HPDE6-E6E7 (cell line): ENCODE data around the gene GRM1.

Experiments
- DNase-seq: peaks from one replicate; pipeline ENCODE4 v3.0.0; 2011; ENCODE audit warnings: missing footprints; ENCODE audit errors: extremely low spot score

GRM1 gene

DNA sequence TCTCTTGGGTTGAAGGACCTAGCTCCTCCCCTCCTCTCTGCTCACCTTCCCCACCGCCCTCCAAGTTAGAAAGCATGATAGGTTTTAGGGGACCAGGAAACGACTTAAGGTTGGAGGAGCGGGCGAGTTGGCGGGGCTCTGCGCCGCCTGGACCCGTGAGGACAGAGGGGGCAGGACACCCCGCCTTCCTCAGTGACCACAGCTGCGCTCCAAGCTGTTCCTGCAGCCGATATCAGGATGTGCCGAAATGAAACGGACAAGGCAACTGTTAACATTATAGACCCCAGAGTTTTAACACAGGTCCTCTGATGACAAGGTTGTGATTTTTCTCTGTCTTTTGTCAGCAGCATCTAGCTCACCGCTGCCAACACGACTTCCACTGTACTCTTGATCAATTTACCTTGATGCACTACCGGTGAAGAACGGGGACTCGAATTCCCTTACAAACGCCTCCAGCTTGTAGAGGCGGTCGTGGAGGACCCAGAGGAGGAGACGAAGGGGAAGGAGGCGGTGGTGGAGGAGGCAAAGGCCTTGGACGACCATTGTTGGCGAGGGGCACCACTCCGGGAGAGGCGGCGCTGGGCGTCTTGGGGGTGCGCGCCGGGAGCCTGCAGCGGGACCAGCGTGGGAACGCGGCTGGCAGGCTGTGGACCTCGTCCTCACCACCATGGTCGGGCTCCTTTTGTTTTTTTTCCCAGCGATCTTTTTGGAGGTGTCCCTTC is at the start of gene GRM1:
Gene GRM1 (plus strand): TSS at position 212 of the 722 bp plus-strand sequence. CDS start 456 bp downstream, at position 668.
- DNase-seq = no peak

DNA sequence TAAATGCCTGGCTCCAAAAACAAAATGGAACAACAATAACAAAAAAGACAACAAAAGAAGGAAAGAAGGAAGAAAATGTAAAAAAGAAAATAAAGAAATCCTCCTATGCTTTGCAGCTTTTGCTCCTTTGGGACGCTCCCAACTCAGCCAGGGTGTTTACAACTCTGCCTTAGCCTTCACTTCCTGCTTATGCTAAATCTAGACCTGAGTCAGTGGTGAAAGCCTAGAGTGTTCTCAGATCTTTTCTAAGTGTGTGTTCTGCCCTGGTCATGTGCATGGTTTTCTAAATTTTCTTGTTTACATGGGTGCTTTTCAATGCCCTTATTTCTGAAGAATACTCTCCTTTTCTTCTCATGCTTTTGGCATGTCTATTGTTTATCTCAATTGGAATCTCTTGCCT is 19.5 kb upstream of the GRM1 start:
- no peak for DNase-seq

DNA sequence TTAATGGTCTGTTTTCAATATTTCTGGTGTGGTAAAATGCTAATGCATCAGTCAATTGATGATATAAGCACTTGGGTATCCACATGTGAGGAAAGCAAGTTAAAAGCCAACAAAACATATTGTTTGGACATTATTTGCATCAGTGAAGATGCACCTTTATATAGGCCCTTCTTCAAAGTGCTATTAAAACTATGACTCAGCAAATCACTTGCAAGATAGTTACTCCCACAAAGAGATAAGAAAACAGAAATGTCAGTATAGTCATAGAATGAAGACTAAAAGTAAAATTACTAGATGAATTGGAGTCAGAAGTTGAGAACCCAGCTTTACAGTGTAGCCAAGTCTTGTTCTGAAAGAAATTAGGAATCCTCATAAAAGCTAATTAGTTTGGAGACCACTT is 14.6 kb upstream of the GRM1 start:
- DNase-seq = no peak

DNA sequence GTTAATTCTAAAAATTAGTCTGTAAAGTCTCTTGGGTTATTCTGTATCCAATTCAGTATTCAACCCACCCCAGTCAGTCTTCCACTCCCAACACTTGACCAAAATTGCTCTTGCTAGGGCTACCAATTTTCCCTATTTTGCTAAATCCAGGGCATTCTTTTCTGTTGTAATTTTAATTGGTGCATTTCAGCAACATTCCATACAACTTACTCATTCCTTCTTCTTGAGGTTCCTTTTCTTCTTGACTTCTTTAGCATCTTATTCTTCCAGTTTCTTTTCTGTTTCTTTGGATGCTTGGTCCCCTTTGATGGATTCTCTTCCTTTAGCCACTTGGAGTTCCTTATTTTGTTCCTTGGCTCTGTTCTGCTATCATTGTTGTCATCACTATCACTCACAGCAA is 11.2 kb upstream of the GRM1 start:
- no peak for DNase-seq

DNA sequence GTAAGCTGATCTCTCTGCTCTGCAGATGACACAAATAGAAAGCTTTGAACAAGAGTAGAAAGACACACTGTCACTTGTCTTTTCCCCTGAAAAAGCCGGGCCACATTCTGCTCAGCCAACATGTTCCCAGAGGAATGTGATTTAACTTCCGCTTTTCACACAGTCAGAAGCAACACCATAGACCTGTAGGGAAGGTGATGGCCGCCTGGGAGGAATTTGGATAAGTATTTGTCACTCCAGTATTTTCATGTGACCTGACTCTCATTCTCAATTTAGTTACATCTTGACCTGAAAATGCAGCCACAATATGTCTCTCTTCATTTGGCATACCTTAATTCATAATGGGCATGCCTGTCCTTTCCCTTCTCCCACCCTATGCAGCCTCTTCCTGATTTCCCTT is 2.0 kb upstream of the GRM1 start:
- DNase-seq = no peak

DNA sequence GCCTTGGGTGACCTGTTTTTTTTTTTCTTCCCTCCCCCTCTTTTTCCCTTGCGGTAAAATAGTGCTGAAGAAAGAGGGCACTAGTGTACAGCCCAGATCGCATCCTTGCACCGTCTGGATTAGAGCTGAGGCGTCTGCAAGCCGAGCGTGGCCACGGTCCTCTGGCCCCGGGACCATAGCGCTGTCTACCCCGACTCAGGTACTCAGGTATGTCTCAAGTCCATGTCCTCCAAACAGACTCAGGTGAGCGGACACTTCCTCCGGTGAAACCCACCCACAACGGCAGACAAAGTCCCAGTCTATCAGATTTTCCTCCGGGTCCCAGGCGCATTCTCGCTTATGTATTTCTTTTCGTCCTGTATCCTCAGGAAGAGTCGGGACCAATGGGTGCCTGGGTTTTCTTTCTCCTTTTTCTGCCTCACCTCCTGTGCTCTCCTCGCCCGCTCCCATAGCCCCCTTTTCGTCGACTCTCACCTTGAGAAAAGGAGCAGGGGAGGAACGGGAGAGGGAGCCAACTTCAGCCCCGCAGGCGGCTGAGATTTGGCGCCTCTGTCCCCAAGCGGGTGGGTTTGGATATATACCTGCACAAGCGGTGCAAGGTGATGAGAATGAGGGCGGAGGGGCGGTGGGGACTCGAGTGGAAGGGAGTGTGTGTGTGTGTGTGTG is 1.1 kb upstream of the GRM1 start:
- DNase-seq = no peak

DNA sequence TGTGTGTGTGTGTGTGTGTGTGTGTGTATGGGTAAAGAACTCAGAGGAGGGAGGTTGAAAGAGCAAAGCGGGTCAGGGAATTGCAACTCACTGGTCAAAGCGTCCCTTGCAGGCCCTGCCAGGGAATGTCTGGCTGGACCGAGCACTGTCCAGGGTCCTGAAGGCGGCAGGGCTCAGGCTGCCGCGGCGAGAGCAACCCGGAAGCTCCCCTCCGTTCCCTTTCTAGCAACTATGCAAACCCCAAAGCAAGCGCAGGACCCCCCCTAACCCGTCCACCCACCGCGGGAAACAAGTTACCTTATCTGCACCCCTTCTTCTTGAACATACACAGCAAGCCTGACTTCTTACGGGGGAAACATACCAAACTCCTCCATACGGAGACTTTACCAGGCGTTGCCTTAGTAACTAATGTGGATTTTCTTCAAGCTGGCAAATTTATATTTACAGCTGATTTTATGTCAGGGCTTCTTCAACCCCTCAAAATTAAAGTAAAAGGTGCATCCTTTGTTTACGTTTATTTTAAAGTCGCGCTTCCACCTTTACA is 538 bp upstream of the GRM1 start:
- peak; percentile 54 for DNase-seq

DNA sequence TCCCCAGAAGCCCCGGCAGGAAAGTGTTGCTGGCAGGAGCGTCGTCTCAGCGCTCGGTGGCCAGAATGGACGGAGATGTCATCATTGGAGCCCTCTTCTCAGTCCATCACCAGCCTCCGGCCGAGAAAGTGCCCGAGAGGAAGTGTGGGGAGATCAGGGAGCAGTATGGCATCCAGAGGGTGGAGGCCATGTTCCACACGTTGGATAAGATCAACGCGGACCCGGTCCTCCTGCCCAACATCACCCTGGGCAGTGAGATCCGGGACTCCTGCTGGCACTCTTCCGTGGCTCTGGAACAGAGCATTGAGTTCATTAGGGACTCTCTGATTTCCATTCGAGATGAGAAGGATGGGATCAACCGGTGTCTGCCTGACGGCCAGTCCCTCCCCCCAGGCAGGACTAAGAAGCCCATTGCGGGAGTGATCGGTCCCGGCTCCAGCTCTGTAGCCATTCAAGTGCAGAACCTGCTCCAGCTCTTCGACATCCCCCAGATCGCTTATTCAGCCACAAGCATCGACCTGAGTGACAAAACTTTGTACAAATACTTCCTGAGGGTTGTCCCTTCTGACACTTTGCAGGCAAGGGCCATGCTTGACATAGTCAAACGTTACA is 817 bp downstream of the GRM1 start:
- DNase-seq = no peak

DNA sequence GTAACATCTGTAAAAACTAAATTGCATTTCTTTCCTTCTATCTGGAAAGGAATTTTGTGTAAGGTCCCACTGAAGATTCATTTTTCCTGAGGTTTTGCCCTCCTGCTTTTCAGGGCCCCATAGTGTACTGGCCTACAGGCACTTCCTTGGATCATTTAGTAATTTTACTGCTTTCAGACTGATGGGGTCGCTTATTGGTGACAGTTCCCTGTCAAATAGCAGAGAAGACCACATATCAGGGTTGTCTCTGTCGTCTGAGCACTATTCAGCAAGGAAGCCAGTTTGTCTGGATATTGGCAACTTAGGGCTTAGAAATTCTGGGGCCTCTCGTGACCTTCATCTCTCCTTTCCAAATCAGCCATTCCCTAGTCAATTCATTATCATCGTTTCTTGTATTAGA is 3.5 kb downstream of the GRM1 start:
- no peak for DNase-seq

DNA sequence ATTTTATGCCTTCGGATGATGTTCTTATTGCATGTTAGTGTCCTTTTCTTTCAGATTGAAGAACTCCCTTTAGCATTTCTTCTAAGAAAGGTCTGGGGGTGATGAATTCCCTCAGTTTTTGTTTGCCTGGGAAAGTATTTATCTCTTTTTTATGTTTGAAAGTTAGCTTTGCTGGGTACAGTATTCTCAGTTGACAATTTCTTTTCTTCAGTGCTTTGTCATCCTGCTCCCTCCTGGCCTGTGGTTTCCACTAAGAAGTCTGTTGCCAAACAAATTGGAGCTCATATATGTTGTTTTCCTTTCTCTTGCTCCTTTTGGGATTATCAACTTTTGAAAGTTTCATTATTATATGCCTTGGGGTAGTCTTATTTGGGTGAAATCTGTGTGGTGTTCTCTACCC is 11.5 kb downstream of the GRM1 start:
- no peak for DNase-seq

DNA sequence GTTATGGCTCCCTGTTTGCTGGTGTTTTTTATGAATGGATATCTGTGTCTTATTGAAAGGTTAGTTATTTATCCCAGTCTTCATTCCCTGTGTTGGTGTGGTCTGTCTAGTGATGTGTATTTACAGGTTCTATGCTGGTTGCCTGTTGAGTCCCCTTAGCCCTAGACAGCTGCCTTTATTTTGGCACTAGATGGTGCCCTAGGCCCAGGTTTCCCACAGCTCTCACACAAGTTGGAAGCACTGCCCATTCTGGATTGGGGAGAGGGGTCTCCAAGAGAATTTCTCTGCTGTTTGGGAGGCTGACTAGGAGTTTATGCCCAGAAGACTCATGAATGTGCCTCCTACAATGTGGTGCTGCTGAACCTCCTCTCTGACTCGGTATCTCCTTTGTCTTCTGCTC is 12.4 kb downstream of the GRM1 start:
- DNase-seq = no peak

DNA sequence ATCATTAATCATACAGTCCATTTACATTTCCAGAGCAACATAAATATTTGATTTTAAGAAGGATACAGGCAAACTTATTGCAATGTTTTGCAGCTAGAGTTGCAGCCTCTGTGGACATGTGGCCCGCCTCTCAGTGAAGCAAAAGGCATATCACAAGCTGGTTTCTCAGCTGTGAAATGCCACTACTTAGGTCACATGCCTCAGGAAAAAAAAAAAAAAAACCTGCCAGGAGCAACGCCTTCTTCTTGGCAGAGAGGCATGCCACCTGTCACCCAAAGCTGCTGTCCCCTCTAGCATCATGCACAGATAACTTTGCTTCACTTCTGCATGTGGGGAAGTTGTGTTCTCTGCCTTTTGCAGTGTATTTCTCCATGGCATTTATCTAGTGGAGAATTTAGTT is 18.5 kb downstream of the GRM1 start:
- no peak for DNase-seq

DNA sequence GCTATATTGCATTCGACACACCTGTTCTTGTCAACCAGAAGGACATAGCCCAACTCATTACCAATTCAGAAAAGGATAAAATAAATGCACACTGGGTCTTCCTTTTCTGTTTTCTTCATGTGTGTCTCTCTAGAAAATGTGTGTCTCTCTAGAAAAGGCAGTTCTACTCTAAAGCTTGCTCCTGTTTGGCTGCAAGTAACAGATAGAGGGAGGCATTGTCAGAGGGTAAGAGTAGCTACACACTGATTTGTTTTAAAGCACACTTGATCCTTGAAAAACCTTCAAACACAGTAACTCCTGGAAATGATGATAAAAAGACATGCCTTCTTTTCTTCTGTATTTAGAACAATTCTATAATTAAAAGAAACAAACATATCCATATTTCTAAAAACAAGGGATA is 21.3 kb downstream of the GRM1 start:
- no peak for DNase-seq

DNA sequence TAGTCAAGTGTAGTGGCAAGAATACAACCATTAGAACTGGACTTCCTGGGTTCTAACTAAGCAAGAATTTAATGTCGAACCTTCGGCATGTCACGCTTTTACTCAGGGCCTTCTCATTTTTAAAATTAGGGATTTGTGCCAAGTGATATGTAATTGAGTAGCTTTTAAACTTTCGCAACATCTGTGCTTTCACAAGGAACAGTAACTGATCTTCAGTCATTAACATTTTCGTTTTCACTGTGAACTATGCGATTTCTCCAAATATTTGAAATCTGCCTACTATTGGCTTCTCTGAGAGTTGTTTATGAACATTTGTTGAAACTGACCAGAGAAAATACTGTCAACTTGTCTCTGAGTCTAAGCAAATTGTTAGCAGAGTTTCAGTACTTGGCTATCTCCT is 27.6 kb downstream of the GRM1 start:
- DNase-seq = no peak

DNA sequence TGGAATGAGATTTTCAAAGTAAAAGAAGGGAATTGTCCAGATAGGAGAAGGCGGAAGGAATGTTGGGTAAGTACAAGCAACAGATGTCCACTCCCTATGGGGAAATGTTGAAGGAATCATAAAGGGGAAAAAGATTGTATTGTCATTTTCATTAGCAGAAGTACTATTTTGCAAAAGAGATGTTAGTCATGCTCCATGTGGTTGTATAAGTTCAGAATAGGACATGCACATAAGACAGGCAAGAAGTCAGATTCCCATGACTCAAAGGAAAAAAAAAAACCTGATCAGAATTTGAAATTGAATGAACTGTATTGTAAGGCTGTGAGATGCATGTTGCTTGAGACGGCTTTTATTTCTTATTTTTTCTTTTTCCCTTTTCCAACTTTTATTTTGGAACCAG is 36.8 kb downstream of the GRM1 start:
- DNase-seq = no peak

DNA sequence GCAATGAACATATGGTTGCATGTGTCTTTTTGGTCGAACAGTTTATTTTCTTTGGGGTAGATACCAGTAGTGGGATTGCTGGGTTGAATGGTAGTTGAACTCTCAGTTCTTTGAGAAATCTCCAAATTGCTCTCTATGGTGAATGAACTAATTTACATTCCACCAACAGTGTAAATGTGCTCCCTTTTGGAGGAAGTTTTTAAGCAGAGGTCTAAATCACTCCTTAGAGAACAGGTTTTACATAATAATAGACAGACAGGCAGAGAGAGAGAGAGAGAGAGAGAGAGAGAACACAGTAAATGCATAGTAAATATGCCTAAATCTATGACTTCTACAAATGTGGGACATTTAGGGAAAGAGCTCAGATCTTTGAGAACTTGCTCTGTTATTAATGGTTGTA is 37.6 kb downstream of the GRM1 start:
- no peak for DNase-seq

DNA sequence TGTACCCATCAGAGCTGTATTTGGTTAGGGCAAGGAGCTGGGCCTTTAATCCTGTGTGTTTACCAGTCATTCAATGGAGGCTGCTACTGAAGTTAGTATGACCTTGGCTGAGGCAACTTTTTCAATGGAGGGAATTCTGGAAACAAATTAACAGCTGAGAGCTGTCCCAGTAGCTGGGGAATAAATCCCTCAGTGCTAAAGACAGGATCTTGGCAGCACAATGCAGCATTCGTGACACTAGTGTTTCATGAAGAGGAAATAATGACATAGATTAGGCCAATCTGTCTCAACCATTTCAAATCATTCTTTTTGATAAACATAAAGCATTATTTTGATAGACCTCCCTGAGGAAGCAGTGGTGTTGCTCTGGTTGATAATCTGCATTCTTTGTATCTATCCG is 42.9 kb downstream of the GRM1 start:
- no peak for DNase-seq

DNA sequence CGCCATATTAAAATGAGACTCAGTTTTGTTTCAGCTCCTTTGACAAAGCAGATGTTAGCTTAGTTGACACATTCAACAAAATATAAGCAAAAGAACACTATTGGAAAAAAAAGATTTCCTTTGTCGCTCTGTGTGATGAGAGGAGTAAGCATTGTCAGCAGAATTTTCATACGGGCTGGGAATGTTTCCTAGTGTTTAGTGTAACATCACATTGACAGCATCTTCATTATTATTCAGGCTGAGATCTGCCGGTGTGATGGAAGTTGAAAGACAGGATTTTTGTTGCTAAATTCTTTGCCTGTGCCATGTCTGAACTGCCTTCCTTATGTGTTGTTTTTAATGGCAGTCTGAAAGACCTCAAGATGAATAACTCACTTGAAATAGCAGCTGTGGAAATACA is 49.1 kb downstream of the GRM1 start:
- DNase-seq = no peak

DNA sequence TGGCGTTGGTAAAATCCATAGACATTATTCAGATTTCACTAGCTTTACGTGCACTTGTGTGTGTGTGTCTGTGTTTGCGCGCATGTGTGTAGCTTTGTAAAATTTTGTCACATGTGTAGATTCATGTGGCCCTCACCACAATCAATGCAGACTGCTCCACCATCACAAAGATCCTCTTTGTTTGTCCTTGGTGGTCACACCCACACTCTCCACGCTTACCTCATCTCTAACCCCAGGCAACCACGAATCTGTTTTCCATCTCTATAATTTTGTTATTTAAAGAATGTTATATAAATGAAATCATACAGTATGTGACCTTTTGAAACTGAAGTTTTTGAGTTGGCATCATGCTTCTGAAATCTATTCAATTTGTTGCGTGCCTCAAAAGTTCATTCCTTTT is 58.5 kb downstream of the GRM1 start:
- no peak for DNase-seq

DNA sequence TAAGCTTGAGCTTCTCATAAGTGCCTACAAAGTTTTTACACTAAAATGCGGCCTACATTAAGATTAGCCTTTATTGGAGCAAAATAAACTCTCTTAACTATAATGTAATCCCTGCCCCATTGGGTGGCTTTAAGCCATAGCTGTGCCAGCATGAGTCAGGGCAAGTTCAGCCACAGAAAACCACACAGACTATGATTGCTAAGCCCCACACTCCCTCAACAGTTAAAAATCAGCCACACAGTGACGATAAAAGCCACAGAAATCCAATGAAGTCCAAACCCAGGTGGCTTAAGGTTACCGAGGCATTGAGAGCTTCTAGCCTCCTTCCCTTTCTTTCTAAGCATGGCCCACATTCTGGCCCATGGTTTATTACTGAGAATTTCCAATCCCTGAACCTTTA is 61.6 kb downstream of the GRM1 start:
- no peak for DNase-seq

DNA sequence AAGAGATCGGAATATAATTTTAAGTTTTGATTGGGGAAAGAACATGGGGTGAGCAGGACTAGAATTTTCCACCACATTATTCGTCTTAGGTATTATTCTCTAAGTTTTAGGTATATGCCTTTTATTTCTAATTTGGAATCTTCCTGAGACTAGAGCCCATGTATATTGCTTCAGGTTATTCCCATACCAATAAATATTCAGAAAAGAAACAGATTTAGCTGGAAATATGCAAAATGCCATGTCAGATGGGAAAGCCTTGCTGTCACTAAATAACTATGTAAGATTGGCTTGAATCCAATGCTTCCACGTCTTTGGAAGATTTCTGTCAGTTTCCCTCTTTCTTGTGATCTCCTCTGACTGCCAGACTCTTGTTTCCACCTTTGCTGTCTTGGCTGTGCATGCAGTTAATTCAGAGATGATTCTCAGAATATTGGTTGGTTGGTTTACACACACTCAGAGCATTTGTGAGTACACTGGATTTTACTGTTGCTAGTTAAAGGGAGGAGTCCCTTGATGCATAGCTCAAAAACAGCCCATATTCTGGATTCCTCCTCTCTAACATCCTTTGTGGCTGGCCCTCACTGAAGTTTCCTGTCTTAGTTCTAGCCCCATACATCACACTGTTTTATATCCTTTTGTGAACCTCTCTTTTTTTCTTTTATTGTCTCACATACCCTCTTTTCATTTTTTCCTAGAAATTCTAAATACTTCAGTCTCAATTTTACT is 64.3 kb downstream of the GRM1 start:
- no peak for DNase-seq

DNA sequence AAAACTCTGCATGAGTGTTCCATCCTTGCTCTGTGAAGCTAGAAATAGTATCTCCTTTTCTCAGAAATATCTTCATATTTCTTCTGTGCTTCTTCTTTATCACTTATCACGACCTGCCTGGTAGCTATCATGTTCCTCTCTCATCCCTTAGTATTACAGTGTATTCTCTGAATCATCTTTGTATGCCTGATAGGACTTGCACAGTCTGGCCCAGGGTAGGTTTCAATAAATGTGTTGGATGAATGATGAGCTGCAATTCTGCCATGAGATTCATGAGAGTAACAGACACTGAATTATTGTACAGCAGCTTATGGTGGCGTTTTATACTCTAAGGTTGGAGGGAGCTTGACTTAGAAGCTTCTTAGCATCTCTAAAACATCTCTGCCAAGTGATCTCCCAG is 66.6 kb downstream of the GRM1 start:
- no peak for DNase-seq
